Fibroblast of the aortic adventitia (primary cell): ENCODE results near the gene GIPC1. TPM values are rescaled to one million over a fixed set of nuclear protein-coding genes. Genes with fewer than 3 reads are reported as not detected.

ENCODE experiments used
- DNase-seq: peaks from one replicate; pipeline ENCODE4 v3.0.0-alpha.2; 2010; ENCODE audit warnings: low read depth
- H3K4me3 ChIP-seq: 2 replicates; pipeline ENCODE4 v1.5.1; 2011; ENCODE audit warnings: low read depth, mild to moderate bottlenecking, control low read depth, low read length, moderate library complexity
- total RNA-seq: library from RNA; depleted of rRNA; stranded (reverse); fragments of >200 nt; gene quantifications from 2 replicates; pipeline ENCODE4 v1.2.3, GENCODE V29; 2012; ENCODE audit warnings: low replicate concordance
- TF ChIP-seq, protein P1 (sequence below): IDR thresholded peaks from 2 replicates; pipeline ENCODE4 v1.5.1; 2011; ENCODE audit warnings: mild to moderate bottlenecking, low read length, control low read depth, inconsistent platforms; ENCODE audit not compliant: insufficient read depth

GIPC1 gene
- total RNA-seq, 1 donor: 93.5 TPM

- H3K4me3 ChIP-seq: peak overlapping the region; percentile 73
- no peak for DNase-seq
- TF ChIP-seq, protein P1, sequence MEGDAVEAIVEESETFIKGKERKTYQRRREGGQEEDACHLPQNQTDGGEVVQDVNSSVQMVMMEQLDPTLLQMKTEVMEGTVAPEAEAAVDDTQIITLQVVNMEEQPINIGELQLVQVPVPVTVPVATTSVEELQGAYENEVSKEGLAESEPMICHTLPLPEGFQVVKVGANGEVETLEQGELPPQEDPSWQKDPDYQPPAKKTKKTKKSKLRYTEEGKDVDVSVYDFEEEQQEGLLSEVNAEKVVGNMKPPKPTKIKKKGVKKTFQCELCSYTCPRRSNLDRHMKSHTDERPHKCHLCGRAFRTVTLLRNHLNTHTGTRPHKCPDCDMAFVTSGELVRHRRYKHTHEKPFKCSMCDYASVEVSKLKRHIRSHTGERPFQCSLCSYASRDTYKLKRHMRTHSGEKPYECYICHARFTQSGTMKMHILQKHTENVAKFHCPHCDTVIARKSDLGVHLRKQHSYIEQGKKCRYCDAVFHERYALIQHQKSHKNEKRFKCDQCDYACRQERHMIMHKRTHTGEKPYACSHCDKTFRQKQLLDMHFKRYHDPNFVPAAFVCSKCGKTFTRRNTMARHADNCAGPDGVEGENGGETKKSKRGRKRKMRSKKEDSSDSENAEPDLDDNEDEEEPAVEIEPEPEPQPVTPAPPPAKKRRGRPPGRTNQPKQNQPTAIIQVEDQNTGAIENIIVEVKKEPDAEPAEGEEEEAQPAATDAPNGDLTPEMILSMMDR: no peak
Observed at GRCh38 chr19:14494411-14494810, 1.5 kb downstream of the GIPC1 start.

DNA sequence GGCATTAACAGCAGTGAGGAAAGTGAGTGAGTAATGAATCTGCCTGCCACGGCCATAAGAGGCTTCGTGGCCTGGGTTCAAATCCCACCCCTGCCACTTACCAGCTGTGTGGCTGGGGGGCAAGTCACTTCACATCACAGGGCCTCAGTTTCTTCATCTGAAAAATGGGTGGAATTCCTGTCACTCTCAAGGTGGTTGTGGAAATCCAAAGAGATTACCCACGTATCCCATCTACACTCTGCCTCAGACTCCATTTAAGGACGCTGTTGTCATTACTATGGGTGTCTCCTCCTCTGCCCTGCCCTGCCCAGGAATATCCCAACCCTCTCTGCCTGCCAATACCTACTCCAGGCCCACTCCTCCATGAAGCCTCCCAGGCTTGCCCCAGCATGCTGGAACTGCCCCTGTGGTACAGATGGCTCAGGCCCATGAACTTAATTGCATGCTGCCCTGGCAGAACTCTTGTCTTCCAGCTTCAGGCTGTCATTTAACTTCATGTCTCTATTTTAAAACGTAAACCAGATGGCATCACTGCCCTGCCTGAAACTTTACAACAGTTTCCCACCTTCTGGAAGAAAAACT lies 3.1 kb downstream of the GIPC1 start:
- DNase-seq: no peak
- H3K4me3 ChIP-seq: no peak overlapping the region
- TF ChIP-seq, protein P1: no peak

GRCh38 chr19:14487370-14488125 lies 8.4 kb downstream of the GIPC1 start:
- no peak overlapping the region for H3K4me3 ChIP-seq
- DNase-seq: no peak
- TF ChIP-seq, protein P1: no peak

DNA sequence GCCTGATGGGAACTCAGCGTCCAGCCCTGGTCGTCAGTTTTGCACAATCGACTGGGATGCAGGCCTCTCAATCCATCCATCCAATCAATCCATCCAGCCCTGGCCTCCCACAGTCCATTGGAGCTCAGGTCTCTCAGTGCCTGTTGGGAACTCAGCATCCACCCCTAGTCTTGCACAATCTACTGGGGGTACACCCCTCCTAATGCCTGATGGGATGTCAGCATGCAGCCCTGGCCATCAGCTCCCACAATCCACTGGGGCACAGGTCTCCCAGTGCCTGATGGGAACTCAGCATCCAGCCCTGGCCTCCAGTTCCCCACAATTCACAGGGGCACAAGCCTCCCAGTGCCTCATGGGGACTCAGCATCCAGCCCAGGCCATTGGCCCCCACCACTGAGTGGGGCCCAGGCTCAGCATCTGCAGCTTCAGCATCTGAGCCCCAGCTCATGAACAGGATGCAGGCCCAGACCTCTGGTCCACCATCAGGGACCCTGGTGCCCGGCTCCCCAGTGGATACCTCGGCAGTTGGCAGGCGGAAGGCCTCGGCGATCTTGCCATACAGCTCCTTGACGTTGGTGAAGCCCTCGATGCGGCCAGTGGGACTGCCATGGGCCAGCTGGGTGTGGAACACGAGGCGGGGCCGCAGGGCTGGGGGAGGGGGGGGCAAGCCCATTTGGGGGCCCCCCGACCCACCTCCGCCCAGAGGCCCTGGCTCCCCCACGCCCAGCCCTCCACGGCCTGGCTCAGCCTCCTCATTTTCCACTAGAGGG lies 13.6 kb downstream of the GIPC1 start:
- DNase-seq: no peak
- TF ChIP-seq, protein P1: no peak

GRCh38 chr19:14480700-14481079 lies 15.2 kb downstream of the GIPC1 start:
- H3K4me3 ChIP-seq: no peak overlapping the region
- DNase-seq: no peak
- TF ChIP-seq, protein P1: no peak

More for the DNA sequence above, 13.6 kb downstream of the GIPC1 start:
- H3K4me3 ChIP-seq: no peak overlapping the region

DNA sequence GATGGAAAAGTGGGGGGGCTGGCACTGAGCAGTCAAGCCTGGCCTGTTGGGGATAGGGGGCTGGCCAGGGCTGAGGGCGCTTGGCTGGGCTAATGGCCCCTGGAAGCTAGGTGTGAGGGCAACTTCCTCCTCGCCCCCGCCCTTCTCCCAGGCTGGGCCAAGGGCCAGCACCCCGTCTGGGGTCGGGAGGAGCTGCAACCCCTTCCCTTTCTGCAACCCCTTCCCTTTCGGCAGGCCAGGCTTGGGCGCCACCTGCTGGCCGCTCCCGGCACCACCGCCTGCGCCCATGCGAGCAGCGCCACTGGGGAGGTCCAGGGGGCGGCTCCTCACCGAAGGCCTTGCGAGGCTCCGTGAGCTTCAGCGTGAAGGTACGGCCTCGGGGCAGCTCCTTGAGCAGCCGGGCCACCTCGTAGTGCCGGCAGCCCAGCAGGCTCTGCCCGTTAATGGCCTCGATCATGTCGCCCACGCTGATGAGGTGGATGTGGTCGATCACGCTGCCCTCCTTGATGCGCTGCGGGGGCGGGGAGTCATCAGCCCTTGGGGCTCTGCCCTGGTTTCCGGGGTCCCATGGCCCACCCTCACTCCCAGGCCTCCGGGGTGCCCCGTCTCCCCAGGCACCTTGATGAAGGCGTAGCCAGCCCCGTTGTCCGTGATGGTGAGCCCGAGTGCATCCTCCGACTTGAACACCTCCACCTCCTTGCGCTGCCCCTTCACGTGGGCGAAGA lies 15.8 kb downstream of the GIPC1 start:
- DNase-seq: no peak
- no peak overlapping the region for H3K4me3 ChIP-seq
- TF ChIP-seq, protein P1: peak; percentile 77
